ENCODE results near the gene ARL14EPL. TPM values are rescaled to one million over a fixed set of nuclear protein-coding genes. Genes with fewer than 3 reads are reported as not detected.
A peak's percentile ranks its signal among the peaks of the same experiment; 100 is the strongest.
"Not testable (repeated sequence)": the region's sequence is repeated elsewhere in the genome, so short reads cannot be mapped to it uniquely, and the experiment has no call there.

The ARL14EPL gene
- total RNA-seq, 3 donors from 2014 or later, result not detected

DNA sequence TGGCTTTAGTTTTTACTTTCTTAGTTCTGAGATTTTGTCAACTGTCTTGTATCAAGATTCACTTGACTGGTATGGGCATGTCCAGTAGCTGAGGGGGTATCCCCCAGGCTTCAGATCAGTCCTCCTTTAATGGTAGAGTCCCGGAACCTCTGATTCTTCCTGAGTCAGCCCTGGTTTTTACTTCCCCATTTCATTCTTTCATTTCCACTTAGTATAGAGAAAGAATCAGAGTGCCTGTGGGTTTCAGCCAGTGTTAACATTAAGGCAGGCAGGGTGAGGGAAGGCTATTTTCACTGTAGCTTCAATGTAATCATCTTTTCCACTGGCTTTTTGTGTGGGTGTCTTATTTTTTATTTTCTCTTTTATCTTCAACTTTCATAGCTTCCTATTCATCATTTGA lies 44.2 kb downstream of the ARL14EPL start:
- Mint-ChIP-seq H3K4me3 (peak overlapping the region; percentile 63), H3K4me1 (ENCODE audit: low read depth) (peaks cover 27% of the 10 kb centered on the region), H3K27me3 (ENCODE audit: low read depth) (peaks cover 12% of the 10 kb centered on the region), H3K36me3 (ENCODE audit: insufficient read depth) (peaks cover 6% of the 10 kb centered on the region), H3K9me3 (peaks cover 15% of the 10 kb centered on the region)
- ATAC-seq (peak; percentile 92 to 93), DNase-seq (no peak)

DNA sequence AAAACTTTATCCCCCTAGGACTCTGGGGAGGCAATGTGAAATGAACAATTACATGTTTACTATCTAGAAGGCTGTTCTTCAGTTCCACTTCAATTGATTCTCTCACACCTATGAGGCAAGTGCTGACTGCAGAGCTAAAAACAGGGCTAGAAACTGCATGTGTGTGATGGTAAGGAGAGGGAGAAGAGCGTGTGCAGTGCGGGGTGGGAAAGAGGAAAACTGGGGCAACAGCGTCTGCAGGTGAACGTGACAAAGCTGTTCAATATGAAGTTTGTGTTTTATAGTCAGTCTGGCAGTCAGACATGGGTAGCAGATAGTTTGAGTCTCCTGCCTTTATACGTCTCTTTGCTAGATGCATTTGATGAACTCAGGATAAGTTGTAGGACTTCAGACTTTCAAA lies 45.9 kb downstream of the ARL14EPL start:
- DNase-seq (no peak), ATAC-seq (no peak)

DNA sequence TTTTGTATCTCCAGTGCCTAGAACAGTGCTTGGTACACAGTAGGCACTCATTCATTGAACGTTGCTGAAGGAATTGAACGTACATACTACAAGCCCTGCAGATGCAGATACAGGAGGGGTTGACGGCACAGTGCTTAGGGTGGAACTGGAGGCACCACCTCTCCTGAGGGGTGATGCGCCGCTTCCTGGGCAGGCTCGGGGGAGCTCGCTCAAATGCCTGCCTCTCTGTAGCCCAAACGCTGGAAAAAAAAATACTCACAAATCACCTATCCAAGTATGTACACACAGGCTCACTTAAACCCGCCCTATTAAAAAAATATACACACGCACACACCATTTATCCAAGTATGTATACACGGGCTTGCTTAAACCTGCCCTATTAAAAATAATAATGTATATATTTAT lies 52.0 kb downstream of the ARL14EPL start:
- ATAC-seq (no peak), DNase-seq (no peak)
- H3K27me3 Mint-ChIP-seq (ENCODE audit: low read depth), result no peaks in the 10 kb centered on the region
- H3K36me3 Mint-ChIP-seq (ENCODE audit: insufficient read depth), result peaks cover 17% of the 10 kb centered on the region
- no peaks in the 10 kb centered on the region for H3K9me3 Mint-ChIP-seq
- H3K4me1 Mint-ChIP-seq (ENCODE audit: low read depth), result peaks cover 53% of the 10 kb centered on the region
- peak overlapping the region; percentile 93 for H3K4me3 Mint-ChIP-seq

More for the DNA sequence above, 45.9 kb downstream of the ARL14EPL start:
- H3K9me3 Mint-ChIP-seq, result peaks cover 15% of the 10 kb centered on the region
- peaks cover 12% of the 10 kb centered on the region for H3K27me3 Mint-ChIP-seq (ENCODE audit: low read depth)
- peaks cover 6% of the 10 kb centered on the region for H3K36me3 Mint-ChIP-seq (ENCODE audit: insufficient read depth)
- H3K4me1 Mint-ChIP-seq (ENCODE audit: low read depth), result peaks cover 42% of the 10 kb centered on the region
- no peak overlapping the region for H3K4me3 Mint-ChIP-seq

DNA sequence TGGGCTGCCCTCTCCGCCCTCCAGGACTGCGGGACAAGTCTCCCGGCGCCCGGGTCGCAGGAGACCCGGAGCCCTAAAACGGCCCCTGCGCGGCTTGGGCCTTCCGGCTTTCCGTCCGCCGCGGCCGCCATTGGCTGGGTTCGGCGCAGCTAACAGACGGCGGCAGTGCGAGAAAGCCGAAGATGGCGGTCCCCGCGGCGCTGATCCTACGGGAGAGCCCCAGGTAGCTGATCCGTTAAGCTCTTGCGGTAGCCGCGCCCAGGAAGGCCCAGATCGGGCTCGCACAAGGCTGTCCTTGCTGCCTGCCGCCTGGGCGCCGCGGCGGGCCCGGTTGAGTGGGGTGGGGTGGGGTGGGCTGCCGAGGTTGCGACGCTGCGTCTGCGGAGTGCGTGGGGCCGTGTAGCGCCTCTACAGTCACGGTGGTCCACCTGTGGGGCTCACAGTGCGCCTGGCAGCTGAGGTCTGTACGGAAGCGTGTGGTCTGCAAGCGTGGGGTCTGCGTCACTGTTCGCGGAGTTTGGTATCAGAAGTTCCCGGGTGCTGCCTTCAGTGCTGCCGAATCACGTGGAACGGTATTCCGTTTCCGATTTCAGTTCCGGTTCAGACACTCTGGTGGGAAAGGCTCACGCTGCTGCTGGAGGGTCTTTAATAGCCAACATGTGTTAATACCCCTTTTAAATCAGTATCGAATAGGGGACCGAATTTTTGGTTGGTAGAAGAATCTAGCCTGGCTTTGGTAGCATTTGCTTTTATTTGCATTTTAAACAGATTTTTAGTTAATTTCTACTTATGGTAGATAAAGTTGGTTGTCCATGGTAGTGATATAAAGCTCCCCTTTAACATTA lies 52.8 kb downstream of the ARL14EPL start, which contains the start of gene COMMD10:
Gene COMMD10 (plus strand): TSS at position 155 of the 845 bp plus-strand sequence.
- peak within 1 kb of the TSS; percentile 93 for H3K4me3 Mint-ChIP-seq
- DNase-seq, result peak; percentile 74

DNA sequence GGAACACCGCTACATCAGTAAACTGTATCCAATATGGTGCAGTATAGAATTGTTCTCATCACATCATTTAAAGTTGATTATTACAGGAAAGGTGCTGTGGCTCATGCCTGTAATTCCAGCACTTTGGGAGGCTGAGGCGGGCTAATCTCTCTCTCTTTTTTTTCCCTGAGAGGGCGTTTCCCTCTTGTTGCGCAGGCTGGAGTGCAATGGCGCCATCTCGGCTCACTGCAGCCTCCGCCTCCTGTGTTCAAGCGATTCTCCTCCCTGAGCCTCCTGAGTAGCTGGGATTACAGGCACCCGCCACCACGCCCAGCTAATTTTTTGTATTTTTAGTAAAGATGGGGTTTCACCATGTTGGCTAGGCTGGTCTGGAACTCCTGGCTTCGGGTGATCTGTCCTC lies 54.0 kb downstream of the ARL14EPL start:
- Mint-ChIP-seq H3K4me3 (peak overlapping the region; percentile 93), H3K36me3 (ENCODE audit: insufficient read depth) (peaks cover 22% of the 10 kb centered on the region), H3K4me1 (ENCODE audit: low read depth) (peaks cover 55% of the 10 kb centered on the region)
- ATAC-seq; H3K9me3 Mint-ChIP-seq; H3K27me3 Mint-ChIP-seq (ENCODE audit: low read depth); DNase-seq: not testable (repeated sequence)

More for the DNA sequence above, 52.8 kb downstream of the ARL14EPL start, which contains the start of gene COMMD10:
- H3K9me3 Mint-ChIP-seq, result no peaks in the 10 kb centered on the region
- peaks cover 55% of the 10 kb centered on the region for H3K4me1 Mint-ChIP-seq (ENCODE audit: low read depth)
- ATAC-seq, result peak; percentile 95
- peaks cover 21% of the 10 kb centered on the region for H3K36me3 Mint-ChIP-seq (ENCODE audit: insufficient read depth)
- no peaks in the 10 kb centered on the region for H3K27me3 Mint-ChIP-seq (ENCODE audit: low read depth)

DNA sequence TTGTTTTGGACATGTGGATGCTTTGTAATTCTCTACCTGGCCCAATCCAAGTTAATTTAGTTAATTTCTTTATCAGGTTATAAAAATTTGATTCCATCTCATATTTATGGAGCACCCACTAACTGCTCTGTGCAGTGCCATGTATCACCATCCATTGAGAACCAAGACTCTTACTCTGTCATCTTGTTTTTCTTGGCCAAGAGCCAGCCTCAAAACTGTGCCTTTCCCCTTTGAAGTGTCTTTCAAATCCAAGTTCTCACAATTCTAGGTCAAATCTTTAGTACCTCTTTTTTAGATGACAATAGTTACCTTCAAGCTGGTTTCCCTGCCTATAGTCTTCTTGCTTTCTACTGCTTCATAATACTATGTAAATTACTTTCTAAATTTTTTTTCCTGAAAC lies 55.8 kb downstream of the ARL14EPL start:
- no peaks in the 10 kb centered on the region for H3K27me3 Mint-ChIP-seq (ENCODE audit: low read depth)
- peaks cover 41% of the 10 kb centered on the region for H3K4me1 Mint-ChIP-seq (ENCODE audit: low read depth)
- no peak for ATAC-seq
- no peaks in the 10 kb centered on the region for H3K9me3 Mint-ChIP-seq
- no peak for DNase-seq
- H3K4me3 Mint-ChIP-seq, result no peak overlapping the region
- H3K36me3 Mint-ChIP-seq (ENCODE audit: insufficient read depth), result peaks cover 32% of the 10 kb centered on the region

DNA sequence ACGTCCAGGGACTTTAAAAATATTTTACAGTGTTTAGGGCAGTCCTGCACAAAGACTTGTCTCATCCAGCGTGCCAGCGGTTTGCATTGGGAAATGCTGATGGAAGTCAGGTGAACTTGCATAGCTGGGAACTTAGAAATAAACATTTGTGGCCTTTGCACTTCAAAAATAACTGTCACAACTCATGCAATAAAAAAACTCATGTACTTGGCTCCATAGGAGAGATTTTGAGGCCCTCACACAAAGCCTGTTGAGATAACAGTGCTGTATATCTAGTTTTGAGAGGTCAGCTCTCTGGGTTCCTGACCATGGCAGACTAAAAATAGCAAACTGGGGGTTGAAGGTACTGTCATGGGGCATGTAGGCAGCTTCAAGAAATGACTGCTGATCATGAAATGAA lies 58.0 kb downstream of the ARL14EPL start:
- Mint-ChIP-seq H3K4me3 (no peak overlapping the region), H3K4me1 (ENCODE audit: low read depth) (peaks cover 34% of the 10 kb centered on the region), H3K36me3 (ENCODE audit: insufficient read depth) (peaks cover 44% of the 10 kb centered on the region), H3K27me3 (ENCODE audit: low read depth) (no peaks in the 10 kb centered on the region), H3K9me3 (no peaks in the 10 kb centered on the region)
- DNase-seq (no peak), ATAC-seq (no peak)

DNA sequence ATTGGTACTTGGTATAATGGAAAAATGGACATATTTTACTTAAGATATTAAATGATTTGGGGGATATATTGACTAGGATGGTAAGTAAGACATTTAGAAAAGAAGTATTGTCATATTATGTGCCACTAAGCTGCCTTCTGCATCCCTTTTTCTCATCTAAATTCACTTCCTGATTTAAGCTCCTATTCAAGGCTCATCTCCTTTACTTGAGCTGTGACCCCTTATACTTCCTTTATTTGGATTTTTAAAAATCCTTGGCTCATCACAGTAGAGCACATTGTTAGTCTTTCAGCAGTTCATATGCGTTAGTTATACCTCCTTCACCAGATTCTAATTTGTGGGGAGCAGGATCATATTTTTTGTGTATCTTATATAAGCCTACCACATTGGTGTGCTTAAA lies 59.1 kb downstream of the ARL14EPL start:
- H3K4me1 Mint-ChIP-seq (ENCODE audit: low read depth), result peaks cover 24% of the 10 kb centered on the region
- no peaks in the 10 kb centered on the region for H3K27me3 Mint-ChIP-seq (ENCODE audit: low read depth)

DNA sequence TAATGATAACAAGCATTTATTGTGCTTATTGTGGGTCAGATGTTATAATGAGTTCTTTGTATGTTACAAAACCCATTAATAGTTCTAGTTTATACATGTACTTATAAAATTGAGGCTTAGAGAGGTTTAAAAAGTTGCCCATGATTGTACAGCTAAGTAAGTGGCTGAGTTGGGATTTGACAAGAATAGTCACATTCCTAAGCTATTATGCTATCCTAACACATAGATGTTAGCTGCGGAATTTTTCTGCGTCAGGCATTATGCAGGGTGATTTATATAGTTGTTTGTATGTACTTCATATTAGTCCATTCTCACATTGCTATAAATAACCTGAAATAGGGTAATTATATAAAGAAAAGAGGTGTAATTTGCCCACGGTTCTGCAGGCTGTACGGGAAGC lies 65.0 kb downstream of the ARL14EPL start:
- no peak for DNase-seq
- Mint-ChIP-seq H3K36me3 (ENCODE audit: insufficient read depth) (peaks cover 61% of the 10 kb centered on the region), H3K9me3 (no peaks in the 10 kb centered on the region), H3K4me1 (ENCODE audit: low read depth) (peaks cover 3% of the 10 kb centered on the region), H3K27me3 (ENCODE audit: low read depth) (no peaks in the 10 kb centered on the region), H3K4me3 (no peak overlapping the region)
- no peak for ATAC-seq

More for the DNA sequence above, 59.1 kb downstream of the ARL14EPL start:
- Mint-ChIP-seq H3K9me3 (no peaks in the 10 kb centered on the region), H3K4me3 (no peak overlapping the region), H3K36me3 (ENCODE audit: insufficient read depth) (peaks cover 50% of the 10 kb centered on the region)
- DNase-seq, result no peak
- no peak for ATAC-seq

DNA sequence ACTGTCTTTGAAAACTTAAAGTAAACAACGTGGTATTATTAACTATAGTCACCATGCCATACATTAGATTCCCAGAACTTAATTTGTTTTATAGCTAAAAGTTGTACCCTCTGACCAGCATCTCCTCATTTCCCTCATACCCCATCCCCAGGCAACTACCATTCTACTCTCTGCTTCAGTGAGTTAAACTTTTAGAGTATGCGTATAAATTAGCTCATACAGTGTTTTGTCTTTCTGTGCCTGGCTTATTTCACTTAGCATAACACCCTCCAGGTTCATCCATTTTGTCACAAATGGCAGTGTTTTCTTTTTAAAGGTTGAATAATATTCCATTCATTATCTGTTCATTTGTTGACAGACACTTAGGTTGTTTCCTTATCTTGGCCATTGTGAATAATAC lies 66.7 kb downstream of the ARL14EPL start:
- DNase-seq (no peak), ATAC-seq (no peak)
- Mint-ChIP-seq H3K4me3 (no peak overlapping the region), H3K27me3 (ENCODE audit: low read depth) (no peaks in the 10 kb centered on the region), H3K9me3 (no peaks in the 10 kb centered on the region), H3K36me3 (ENCODE audit: insufficient read depth) (peaks cover 61% of the 10 kb centered on the region), H3K4me1 (ENCODE audit: low read depth) (peaks cover 5% of the 10 kb centered on the region)

DNA sequence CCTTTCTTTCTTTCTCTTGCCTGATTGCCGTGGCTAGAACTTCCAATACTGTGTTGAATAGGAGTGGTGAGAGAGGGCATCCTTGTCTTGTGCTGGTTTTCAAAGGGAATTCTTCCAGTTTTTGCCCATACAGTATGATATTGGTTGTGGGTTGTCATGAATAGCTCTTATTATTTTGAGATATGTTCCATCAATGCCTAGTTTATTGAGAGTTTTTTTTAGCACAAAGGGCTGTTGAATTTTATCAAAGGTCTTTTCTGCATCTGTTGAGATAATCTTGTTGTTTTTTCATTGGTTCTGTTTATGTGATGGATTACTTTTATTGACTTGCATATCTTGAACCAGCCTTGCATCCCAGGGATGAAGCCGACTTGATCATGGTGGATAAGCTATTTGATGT lies 72.7 kb downstream of the ARL14EPL start:
- Mint-ChIP-seq H3K9me3 (peaks cover 19% of the 10 kb centered on the region), H3K36me3 (ENCODE audit: insufficient read depth) (peaks cover 80% of the 10 kb centered on the region), H3K4me1 (ENCODE audit: low read depth) (peaks cover 23% of the 10 kb centered on the region)
- H3K27me3 Mint-ChIP-seq (ENCODE audit: low read depth); ATAC-seq; DNase-seq; H3K4me3 Mint-ChIP-seq: not testable (repeated sequence)

Other genes starting within 250 kb of the ARL14EPL start
- gene CDO1, start 215.8 kb upstream of the ARL14EPL start, total RNA-seq, result under 1 TPM in 2 of 3 donors, not detected in 1; 0.26 to 0.28 TPM
- gene ATG12, start 190.9 kb upstream of the ARL14EPL start, total RNA-seq, result 10 to 100 TPM; 36.0 to 46.4 (median 41.4) TPM
- gene AP3S1, start 190.5 kb upstream of the ARL14EPL start, total RNA-seq, result 10 to 100 TPM; 42.0 to 53.0 (median 48.5) TPM
- not detected for gene LVRN, start 70.0 kb upstream of the ARL14EPL start, total RNA-seq
- 10 to 100 TPM; 19.1 to 22.9 (median 19.6) TPM for gene COMMD10, start 52.6 kb downstream of the ARL14EPL start, total RNA-seq